Thoracic aorta (tissue), 2 donors: ENCODE data around the gene STX2. TPM values are rescaled to one million over a fixed set of nuclear protein-coding genes. Genes with fewer than 3 reads are reported as not detected.

Experiments used
- ATAC-seq: fragments of 150-250 bp; one replicate; pipeline ENCODE4 v1.8.0; 2017; ENCODE audit warnings: low read depth; ENCODE audit not compliant: insufficient number of reproducible peaks, low FRiP score
- DNase-seq: peaks from one replicate; pipeline ENCODE4 v3.0.0-alpha.2; 2020; ENCODE audit warnings: low spot score
- H3K27ac ChIP-seq, 2 donors: fragments of 200-600 bp; sonication (generic); 1 replicate in 1 of 2; 2 replicates in 1 of 2; pipeline ENCODE4 v1.5.1; 2016; ENCODE audit warnings: mild to moderate bottlenecking in 2 of 2, moderate library complexity in 2 of 2
- H3K27me3 ChIP-seq: fragments of 200-600 bp; sonication (generic); replicated peaks from 2 replicates; pipeline ENCODE4 v1.6.0; 2016; ENCODE audit warnings: mild to moderate bottlenecking; ENCODE audit not compliant: insufficient read depth
- H3K36me3 ChIP-seq: fragments of 200-600 bp; sonication (generic); one replicate; pipeline ENCODE4 v1.5.1; 2016
- H3K4me1 ChIP-seq, 2 donors: fragments of 200-600 bp; sonication (generic); 1 replicate in 1 of 2; 2 replicates in 1 of 2; pipeline versions ENCODE4 v1.5.1 to v1.6.0; 2016; ENCODE audit warnings: low read depth in 2 of 2, mild to moderate bottlenecking in 1 of 2; ENCODE audit not compliant: control insufficient read depth in 1 of 2
- H3K4me3 ChIP-seq: fragments of 200-600 bp; sonication (generic); 2 replicates; pipeline ENCODE4 v1.5.1; 2016; ENCODE audit warnings: mild to moderate bottlenecking
- H3K9me3 ChIP-seq: fragments of 200-600 bp; sonication (generic); 2 replicates; pipeline ENCODE4 v1.5.1; 2016
- CTCF ChIP-seq: fragments of 200-600 bp; sonication (generic); IDR thresholded peaks from one replicate; pipeline ENCODE4 v1.5.1; 2019; ENCODE audit warnings: antibody characterized with exemption
- total RNA-seq, 2 donors: library from RNA; depleted of rRNA; stranded (reverse); fragments of >200 nt; gene quantifications; one replicate each; pipeline versions ENCODE4 v1.1.0 to v1.2.3, GENCODE V29; 2016

Gene STX2
- total RNA-seq, 2 donors from 2014 or later = 27.3 to 27.9 TPM

GRCh38 chr12:130780880-130781575 lies 58.0 kb downstream of the STX2 start:
- Histone ChIP-seq H3K27me3 (no peaks in the 10 kb centered on the region), H3K9me3 (peaks cover 10% of the 10 kb centered on the region), H3K27ac (no peak overlapping the region), H3K36me3 (peaks cover 9% of the 10 kb centered on the region), H3K4me3 (no peak overlapping the region), H3K4me1 (peaks cover 3 to 10% of the 10 kb centered on the region in 2 donors)
- TF ChIP-seq CTCF = no peak
- DNase-seq = no peak
- no peak for ATAC-seq

- H3K36me3 ChIP-seq = peaks cover 6% of the 10 kb centered on the region
- TF ChIP-seq CTCF = no peak
- no peak overlapping the region for H3K27ac ChIP-seq
- no peak for DNase-seq
- H3K4me1 ChIP-seq = peaks cover 8 to 17% of the 10 kb centered on the region in 2 donors
- no peak overlapping the region for H3K4me3 ChIP-seq
- H3K27me3 ChIP-seq = no peaks in the 10 kb centered on the region
- H3K9me3 ChIP-seq = peaks cover 6% of the 10 kb centered on the region
- no peak for ATAC-seq
Observed at GRCh38 chr12:130780325-130780724, 58.7 kb downstream of the STX2 start.

- peaks cover 3% of the 10 kb centered on the region for H3K36me3 ChIP-seq
- no peak for TF ChIP-seq CTCF
- ATAC-seq = no peak
- H3K9me3 ChIP-seq = no peaks in the 10 kb centered on the region
- H3K4me3 ChIP-seq = no peak overlapping the region
- DNase-seq = no peak
- no peaks in the 10 kb centered on the region for H3K27me3 ChIP-seq
- no peak overlapping the region for H3K27ac ChIP-seq
- peaks cover 8 to 17% of the 10 kb centered on the region in 2 donors for H3K4me1 ChIP-seq
Observed at GRCh38 chr12:130778776-130779175, 60.3 kb downstream of the STX2 start.

- peak overlapping the region; percentile 69 for H3K4me3 ChIP-seq
- H3K9me3 ChIP-seq = no peaks in the 10 kb centered on the region
Observed at GRCh38 chr12:130776857-130777339, 62.2 kb downstream of the STX2 start.

More at GRCh38 chr12:130776857-130777339, 62.2 kb downstream of the STX2 start:
- no peak overlapping the region for H3K27ac ChIP-seq
- DNase-seq (no peak), ATAC-seq (no peak)
- TF ChIP-seq CTCF = no peak
- no peaks in the 10 kb centered on the region for H3K36me3 ChIP-seq
- no peaks in the 10 kb centered on the region for H3K27me3 ChIP-seq
- H3K4me1 ChIP-seq = peaks cover 8 to 17% of the 10 kb centered on the region in 2 donors
